DND-41 (cell line): ENCODE data around the gene RAB44.

Experiments used
- CTCF ChIP-seq: IDR thresholded peaks from 2 replicates; pipeline ENCODE4 v1.5.1; 2012; ENCODE audit warnings: borderline replicate concordance, low read length, moderate library complexity, mild to moderate bottlenecking; ENCODE audit not compliant: poor library complexity, severe bottlenecking; ENCODE audit errors: extremely low read depth
- EZH2 ChIP-seq: IDR thresholded peaks from 3 replicates; pipeline ENCODE4 v1.6.1; 2012; ENCODE audit warnings: borderline replicate concordance, low read depth, mild to moderate bottlenecking, moderate library complexity, low read length, inconsistent platforms; ENCODE audit not compliant: severe bottlenecking

GRCh38 chr6:36669002-36669401 is 28.6 kb upstream of the RAB44 start:
- TF ChIP-seq CTCF (no peak), EZH2 (no peak)
